ENCODE results near the gene DLL1. TPM values are rescaled to one million over a fixed set of nuclear protein-coding genes. Genes with fewer than 3 reads are reported as not detected.

The DLL1 gene
- total RNA-seq, 2 donors from 2014 or later = 6.0 to 13.2 TPM

- no peak for ATAC-seq
- no peak overlapping the region for H3K27ac ChIP-seq
- H3K4me1 ChIP-seq = peaks cover 29% of the 10 kb centered on the region
- H3K36me3 ChIP-seq (replicated peaks in 1 of 2; ENCODE audit: insufficient read depth in 1 of 2, low read depth in 2 of 2) = no peaks in the 10 kb centered on the region
- peaks cover 0 to 7% of the 10 kb centered on the region in 2 donors for H3K27me3 ChIP-seq
- intact Hi-C loops (cut with DNase I) = no loop called here
- DNase-seq = no peak
- WGBS, 2 donors = 100% methylated on average over 1 of the region's 1 CpG; no CpG with 5 or more reads in 1 of the 2 donors
- H3K9me3 ChIP-seq = no peaks in the 10 kb centered on the region
- no peak overlapping the region for H3K4me3 ChIP-seq
- TF ChIP-seq POLR2A (IDR thresholded peaks at IDR 0.05) = no peak
- no peak for TF ChIP-seq CTCF (IDR thresholded peaks at IDR 0.05)
Observed at GRCh38 chr6:170301184-170301583, 10.3 kb upstream of the DLL1 start.

- DNase-seq (no peak), ATAC-seq (no peak)
- no peak for TF ChIP-seq CTCF (IDR thresholded peaks at IDR 0.05)
- Histone ChIP-seq H3K27me3 (peaks cover 0 to 16% of the 10 kb centered on the region in 2 donors), H3K36me3 (replicated peaks in 1 of 2; ENCODE audit: insufficient read depth in 1 of 2, low read depth in 2 of 2) (no peaks in the 10 kb centered on the region), H3K4me1 (peaks cover 29% of the 10 kb centered on the region), H3K4me3 (no peak overlapping the region), H3K27ac (no peak overlapping the region), H3K9me3 (no peaks in the 10 kb centered on the region)
- intact Hi-C loops (cut with DNase I) = no loop called here
- WGBS, 2 donors = 82 to 93% methylated on average over 1 of the region's 1 CpG
Observed at GRCh38 chr6:170298688-170299087, 7.8 kb upstream of the DLL1 start.

- Histone ChIP-seq H3K36me3 (replicated peaks in 1 of 2; ENCODE audit: insufficient read depth in 1 of 2, low read depth in 2 of 2) (no peaks in the 10 kb centered on the region), H3K27ac (peak overlapping the region in 2 of 4 donors; percentile 43 to 50), H3K4me3 (no peak overlapping the region), H3K9me3 (no peaks in the 10 kb centered on the region), H3K27me3 (peaks cover 0 to 16% of the 10 kb centered on the region in 2 donors), H3K4me1 (peaks cover 29% of the 10 kb centered on the region)
- TF ChIP-seq POLR2A (IDR thresholded peaks at IDR 0.05) (no peak), CTCF (IDR thresholded peaks at IDR 0.05) (no peak)
- DNase-seq (peak in 1 of 4 donors; percentile 56), ATAC-seq (peak; percentile 10)
- intact Hi-C loops (cut with DNase I) = no loop called here
- WGBS, 2 donors = 31 to 37% methylated on average over 9 to 11 of the region's 11 CpGs
Observed at GRCh38 chr6:170297576-170298330, 6.9 kb upstream of the DLL1 start.

GRCh38 chr6:170296746-170297575 lies 6.1 kb upstream of the DLL1 start:
- Histone ChIP-seq H3K27me3 (peaks cover 0 to 16% of the 10 kb centered on the region in 2 donors), H3K4me3 (no peak overlapping the region), H3K4me1 (peaks cover 37% of the 10 kb centered on the region), H3K27ac (peak overlapping the region in 2 of 4 donors; percentile 43 to 50), H3K9me3 (no peaks in the 10 kb centered on the region), H3K36me3 (replicated peaks in 1 of 2; ENCODE audit: insufficient read depth in 1 of 2, low read depth in 2 of 2) (no peaks in the 10 kb centered on the region)
- WGBS, 2 donors = 12% methylated on average over 67 of the region's 67 CpGs; no CpG with 5 or more reads in 1 of the 2 donors
- TF ChIP-seq POLR2A (IDR thresholded peaks at IDR 0.05) = no peak
- no peak for TF ChIP-seq CTCF (IDR thresholded peaks at IDR 0.05)
- ATAC-seq (peak; percentile 10), DNase-seq (peak in 1 of 4 donors; percentile 59)
- intact Hi-C loops (cut with DNase I) = no loop called here

Data from body of pancreas (tissue), 4 donors.